ENCODE measurements around the gene RADIL. TPM values are rescaled to one million over a fixed set of nuclear protein-coding genes. Genes with fewer than 3 reads are reported as not detected.

Gene RADIL
- total RNA-seq, 1 donor from 2014 or later, result 0.86 TPM

DNA sequence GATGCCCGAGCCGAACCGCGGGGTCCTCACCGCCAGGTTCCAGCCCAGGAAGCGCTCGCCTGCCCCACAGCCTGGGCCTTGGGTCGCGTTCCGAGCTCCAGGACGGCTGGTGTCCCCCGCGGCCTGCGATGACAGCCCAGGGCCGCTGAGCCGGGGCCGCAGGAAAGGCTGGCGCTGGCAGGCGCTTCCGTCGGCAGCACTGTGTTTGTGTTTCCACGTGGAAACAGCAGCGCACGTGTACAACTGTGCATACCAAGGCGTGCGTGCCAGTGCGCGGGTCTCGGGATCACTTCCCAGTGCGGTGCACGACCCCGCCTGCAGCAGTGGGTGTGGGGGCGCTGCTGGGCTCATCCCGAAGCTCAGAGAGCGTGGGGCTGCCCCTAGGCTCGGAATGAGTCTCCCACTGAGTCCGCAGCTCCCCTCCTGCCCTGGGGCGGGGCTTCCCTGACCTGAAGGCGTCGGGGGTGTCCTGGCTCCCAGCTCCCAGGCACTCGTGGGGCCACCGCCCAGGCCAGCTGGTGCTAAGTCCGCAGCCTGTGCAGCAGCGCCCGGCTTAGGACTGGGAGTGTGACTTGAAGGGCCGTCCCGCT lies 90.9 kb downstream of the RADIL start:
- Mint-ChIP-seq H3K4me3 (ENCODE audit: unreplicated experiment) (no peak overlapping the region), H3K4me1 (ENCODE audit: low read depth, unreplicated experiment) (peaks cover 12% of the 10 kb centered on the region), H3K27me3 (ENCODE audit: low read depth, unreplicated experiment) (no peaks in the 10 kb centered on the region), H3K36me3 (ENCODE audit: low read depth, unreplicated experiment) (peaks cover 19% of the 10 kb centered on the region), H3K9me3 (ENCODE audit: unreplicated experiment) (no peaks in the 10 kb centered on the region), H3K27ac (ENCODE audit: unreplicated experiment) (no peak overlapping the region)
- H3K4me3 ChIP-seq (ENCODE audit: insufficient read depth, low read depth, low read length), result no peak overlapping the region
- no peak overlapping the region for H3K27ac ChIP-seq (ENCODE audit: low read depth, low read length)
- peaks cover 8% of the 10 kb centered on the region for H4K20me1 ChIP-seq (ENCODE audit: insufficient read depth, low read length)
- H3K9ac ChIP-seq (ENCODE audit: low read length), result no peak overlapping the region
- no peak for DNase-seq (ENCODE audit: low read depth)
- no peak for FAIRE-seq
- TF ChIP-seq CTCF (IDR thresholded peaks at IDR 0.05; ENCODE audit: insufficient read depth, low read depth, low read length), result no peak
- no peak for TF ChIP-seq EZH2 (IDR thresholded peaks at IDR 0.05; ENCODE audit: insufficient read depth, low read length)
- no peak overlapping the region for H2AFZ ChIP-seq (ENCODE audit: low read depth, low read length)
- no peaks in the 10 kb centered on the region for H3K36me3 ChIP-seq (ENCODE audit: insufficient read depth, low read length)
- H3K79me2 ChIP-seq (ENCODE audit: insufficient read depth, low read length), result no peaks in the 10 kb centered on the region
- no peaks in the 10 kb centered on the region for H3K9me3 ChIP-seq (ENCODE audit: insufficient read depth, low read depth, low read length)
- H3K4me1 ChIP-seq (ENCODE audit: insufficient read depth, low read length), result peaks cover 14% of the 10 kb centered on the region
- peak overlapping the region; percentile 70 for H3K4me2 ChIP-seq (ENCODE audit: low read length)
- H3K27me3 ChIP-seq (ENCODE audit: insufficient read depth, low read length), result no peaks in the 10 kb centered on the region

DNA sequence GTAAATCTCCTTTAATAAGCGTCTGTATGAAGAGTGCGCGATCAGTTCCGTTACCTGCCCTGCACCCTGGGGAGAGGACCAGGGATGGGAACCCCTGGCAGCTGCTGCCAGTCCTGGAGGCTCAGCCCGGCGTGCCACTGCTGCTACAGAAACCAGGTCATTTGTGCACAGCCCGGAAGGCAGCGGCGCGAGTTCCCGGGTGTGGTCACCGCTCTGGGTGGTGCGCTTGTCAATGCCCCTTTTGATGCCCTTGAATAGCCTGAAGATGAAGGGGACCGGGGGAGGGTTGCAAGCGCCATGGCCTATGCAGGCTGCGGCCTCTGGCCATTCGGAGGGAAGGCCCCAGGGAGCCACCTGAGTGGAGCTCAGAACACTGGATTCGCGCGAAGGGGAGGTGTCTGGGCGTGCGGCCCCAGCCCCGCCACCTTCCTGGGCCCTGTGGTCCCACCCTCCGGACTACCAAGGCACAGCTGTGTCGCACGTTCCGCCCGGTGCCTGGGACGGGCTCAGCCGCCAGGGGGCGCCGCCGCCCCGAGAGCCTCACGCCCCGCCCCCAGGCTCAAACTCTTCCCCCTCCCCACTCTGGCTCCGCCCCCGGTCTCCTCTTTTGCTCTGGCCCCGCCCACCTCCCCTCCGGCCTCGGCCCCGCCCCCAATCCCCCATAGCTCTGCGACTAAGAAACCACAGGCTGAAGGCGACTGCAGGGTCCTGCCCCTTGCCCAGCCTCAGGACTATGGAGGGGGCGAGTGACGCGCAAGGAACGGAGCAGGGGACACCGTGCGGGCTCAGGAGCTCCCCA lies 91.6 kb downstream of the RADIL start:
- H4K20me1 ChIP-seq (ENCODE audit: insufficient read depth, low read length), result peaks cover 8% of the 10 kb centered on the region
- no peak overlapping the region for H3K4me3 ChIP-seq (ENCODE audit: insufficient read depth, low read depth, low read length)
- no peaks in the 10 kb centered on the region for H3K79me2 ChIP-seq (ENCODE audit: insufficient read depth, low read length)
- Mint-ChIP-seq H3K4me3 (ENCODE audit: unreplicated experiment) (no peak overlapping the region), H3K27ac (ENCODE audit: unreplicated experiment) (no peak overlapping the region), H3K27me3 (ENCODE audit: low read depth, unreplicated experiment) (no peaks in the 10 kb centered on the region), H3K36me3 (ENCODE audit: low read depth, unreplicated experiment) (peaks cover 19% of the 10 kb centered on the region), H3K4me1 (ENCODE audit: low read depth, unreplicated experiment) (peaks cover 12% of the 10 kb centered on the region), H3K9me3 (ENCODE audit: unreplicated experiment) (no peaks in the 10 kb centered on the region)
- no peak for DNase-seq (ENCODE audit: low read depth)
- no peaks in the 10 kb centered on the region for H3K27me3 ChIP-seq (ENCODE audit: insufficient read depth, low read length)
- no peaks in the 10 kb centered on the region for H3K9me3 ChIP-seq (ENCODE audit: insufficient read depth, low read depth, low read length)
- H3K4me2 ChIP-seq (ENCODE audit: low read length), result peak overlapping the region; percentile 70
- no peak for FAIRE-seq
- H3K4me1 ChIP-seq (ENCODE audit: insufficient read depth, low read length), result peaks cover 14% of the 10 kb centered on the region
- H3K27ac ChIP-seq (ENCODE audit: low read depth, low read length), result no peak overlapping the region
- no peaks in the 10 kb centered on the region for H3K36me3 ChIP-seq (ENCODE audit: insufficient read depth, low read length)
- TF ChIP-seq EZH2 (IDR thresholded peaks at IDR 0.05; ENCODE audit: insufficient read depth, low read length), result no peak
- TF ChIP-seq CTCF (IDR thresholded peaks at IDR 0.05; ENCODE audit: insufficient read depth, low read depth, low read length), result peak; percentile 31
- H2AFZ ChIP-seq (ENCODE audit: low read depth, low read length), result no peak overlapping the region
- H3K9ac ChIP-seq (ENCODE audit: low read length), result no peak overlapping the region
